SU-DHL-6 (cell line): Measurements from ENCODE around the gene PRKG2.

Source experiments
- H2AFZ ChIP-seq: fragments of 200-600 bp; sonication (generic); 2 replicates; pipeline ENCODE4 v1.6.1; 2014; ENCODE audit warnings: low read depth, mild to moderate bottlenecking, moderate library complexity, mixed read lengths, antibody characterized with exemption, low read length; ENCODE audit not compliant: severe bottlenecking
- H3F3A ChIP-seq: fragments of 200-600 bp; shearing (Covaris generic); 2 replicates; pipeline ENCODE4 v1.6.0; 2016; ENCODE audit warnings: antibody characterized with exemption, mild to moderate bottlenecking; ENCODE audit not compliant: insufficient read depth
- H3K27ac ChIP-seq: fragments of 200-600 bp; sonication (generic); 2 replicates; pipeline ENCODE4 v1.5.1; 2016; ENCODE audit warnings: low read depth, mild to moderate bottlenecking, low read length, moderate library complexity, mixed read lengths
- H3K27me3 ChIP-seq: fragments of 200-600 bp; sonication (generic), shearing (Covaris generic); 2 replicates; pipeline ENCODE4 v1.6.0; 2014; ENCODE audit warnings: mild to moderate bottlenecking, low read length
- H3K36me3 ChIP-seq: fragments of 200-600 bp; sonication (generic); 2 replicates; pipeline ENCODE4 v1.6.1; 2014; ENCODE audit warnings: mild to moderate bottlenecking, low read length, mixed read lengths
- H3K4me2 ChIP-seq: fragments of 300-600, 200-600 bp; shearing (Covaris generic), sonication (generic); 2 replicates; pipeline ENCODE4 v1.6.0; 2014; ENCODE audit warnings: low read length, low read depth, mild to moderate bottlenecking; ENCODE audit not compliant: poor library complexity, severe bottlenecking
- H3K4me3 ChIP-seq: fragments of 200-600 bp; sonication (generic); 2 replicates; pipeline ENCODE4 v1.5.1; 2014; ENCODE audit warnings: antibody characterized with exemption, low read length, mild to moderate bottlenecking, mixed read lengths; ENCODE audit not compliant: insufficient read depth, poor library complexity, severe bottlenecking
- H3K79me2 ChIP-seq: fragments of 200-600 bp; sonication (generic); 2 replicates; pipeline ENCODE4 v1.6.1; 2014; ENCODE audit warnings: mild to moderate bottlenecking, low read length, moderate library complexity; ENCODE audit not compliant: insufficient read depth
- H3K9ac ChIP-seq: fragments of 200-600 bp; sonication (generic); 2 replicates; pipeline ENCODE4 v1.7.0; 2014; ENCODE audit warnings: mild to moderate bottlenecking, low read length
- H3K9me2 ChIP-seq: fragments of 200-600 bp; sonication (generic); replicated peaks from 2 replicates; pipeline ENCODE4 v1.6.1; 2014; ENCODE audit warnings: low read length; ENCODE audit not compliant: insufficient read depth
- H3K9me3 ChIP-seq: fragments of 200-600 bp; sonication (generic); 2 replicates; pipeline ENCODE4 v1.6.1; 2014; ENCODE audit warnings: low read length, mixed read lengths; ENCODE audit not compliant: insufficient read depth
- H4K20me1 ChIP-seq: fragments of 200-600 bp; sonication (generic); 2 replicates; pipeline ENCODE4 v1.6.1; 2014; ENCODE audit warnings: low read depth, mild to moderate bottlenecking, antibody characterized with exemption, low read length, moderate library complexity, mixed read lengths
- CTCF ChIP-seq: fragments of 200-600 bp; sonication (generic); IDR thresholded peaks from one replicate; pipeline ENCODE4 v1.5.1; 2017; ENCODE audit warnings: antibody characterized with exemption, mild to moderate bottlenecking, low read length, moderate library complexity; ENCODE audit not compliant: insufficient read depth, poor library complexity, severe bottlenecking
- EZH2phosphoT487 ChIP-seq: fragments of 200-600 bp; sonication (generic), shearing (Covaris generic); conservative IDR thresholded peaks from 2 replicates; pipeline ENCODE4 v1.6.1; 2018; ENCODE audit warnings: mild to moderate bottlenecking, antibody characterized with exemption, low read length, moderate library complexity, mixed read lengths

Gene PRKG2

GRCh38 chr4:81061344-81061730, 153.7 kb downstream of the PRKG2 start:
- no peak overlapping the region for H3K9ac ChIP-seq
- no peak for TF ChIP-seq CTCF
- no peak for TF ChIP-seq EZH2phosphoT487
- no peak overlapping the region for H3K27ac ChIP-seq

DNA sequence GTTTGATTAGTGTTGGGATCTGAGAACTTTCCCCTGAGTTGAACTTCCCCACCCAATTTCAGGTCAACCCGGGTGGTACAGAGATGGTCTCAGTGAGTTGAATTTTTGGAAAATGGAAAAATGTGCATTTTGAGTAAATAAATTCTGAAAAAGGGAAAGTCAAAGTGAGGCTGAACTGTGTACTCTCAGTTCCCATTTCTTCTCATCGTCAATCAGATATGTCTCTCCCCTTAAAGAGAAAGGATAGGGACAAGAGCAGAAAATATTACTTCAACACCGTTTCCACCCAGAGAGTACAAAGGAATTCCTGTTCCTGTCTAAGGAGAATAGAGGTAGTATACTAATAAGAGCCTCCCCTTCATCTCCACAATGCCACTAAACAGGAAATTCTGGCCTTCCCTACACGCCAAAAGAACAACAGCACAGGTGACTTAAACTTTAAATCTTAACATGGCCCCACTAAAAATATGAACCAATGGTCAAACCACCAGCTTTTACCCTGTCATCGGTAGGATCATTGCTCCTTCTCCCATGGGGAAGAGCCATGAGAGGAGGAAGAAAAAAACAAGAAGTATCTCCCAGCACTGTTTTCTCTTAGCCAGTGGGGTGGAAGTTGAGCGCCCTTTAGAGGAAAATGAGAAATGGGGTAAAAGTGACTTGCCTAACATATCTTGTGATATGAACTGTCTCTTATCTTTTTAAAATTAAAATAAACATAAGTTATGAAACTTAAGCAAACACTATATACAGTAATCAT, 154.3 kb downstream of the PRKG2 start:
- no peak overlapping the region for H3K27ac ChIP-seq
- no peaks in the 10 kb centered on the region for H4K20me1 ChIP-seq
- no peaks in the 10 kb centered on the region for H3K36me3 ChIP-seq
- no peaks in the 10 kb centered on the region for H3F3A ChIP-seq
- H3K79me2 ChIP-seq: no peaks in the 10 kb centered on the region
- H3K4me2 ChIP-seq: no peak overlapping the region
- no peak overlapping the region for H3K9ac ChIP-seq
- no peaks in the 10 kb centered on the region for H3K27me3 ChIP-seq
- H3K4me3 ChIP-seq: no peak overlapping the region
- no peak overlapping the region for H2AFZ ChIP-seq
- TF ChIP-seq EZH2phosphoT487 (no peak), CTCF (no peak)
- no peaks in the 10 kb centered on the region for H3K9me3 ChIP-seq
- H3K9me2 ChIP-seq: no peaks in the 10 kb centered on the region

More at GRCh38 chr4:81061344-81061730, 153.7 kb downstream of the PRKG2 start:
- no peaks in the 10 kb centered on the region for H3K9me3 ChIP-seq
- H3K4me2 ChIP-seq: no peak overlapping the region
- no peaks in the 10 kb centered on the region for H4K20me1 ChIP-seq
- no peaks in the 10 kb centered on the region for H3K27me3 ChIP-seq
- H3K79me2 ChIP-seq: no peaks in the 10 kb centered on the region
- no peaks in the 10 kb centered on the region for H3F3A ChIP-seq
- H3K36me3 ChIP-seq: no peaks in the 10 kb centered on the region
- H3K4me3 ChIP-seq: no peak overlapping the region
- H3K9me2 ChIP-seq: no peaks in the 10 kb centered on the region
- H2AFZ ChIP-seq: no peak overlapping the region

- Histone ChIP-seq H3K4me2 (no peak overlapping the region), H3F3A (no peaks in the 10 kb centered on the region), H3K79me2 (peaks cover 13% of the 10 kb centered on the region; the same call in 1 of the 2 replicates), H3K27ac (no peak overlapping the region), H3K27me3 (no peaks in the 10 kb centered on the region), H3K36me3 (no peaks in the 10 kb centered on the region), H3K9me3 (no peaks in the 10 kb centered on the region), H4K20me1 (no peaks in the 10 kb centered on the region), H3K4me3 (no peak overlapping the region), H3K9me2 (no peaks in the 10 kb centered on the region), H3K9ac (no peak overlapping the region), H2AFZ (no peak overlapping the region)
- no peak for TF ChIP-seq CTCF
- no peak for TF ChIP-seq EZH2phosphoT487
Observed at GRCh38 chr4:81058621-81059020, 156.4 kb downstream of the PRKG2 start.
